Keratinocyte (primary cell): ENCODE measurements around the gene CACNA2D1. TPM values are rescaled to one million over a fixed set of nuclear protein-coding genes. Genes with fewer than 3 reads are reported as not detected.

ENCODE experiments used
- DNase-seq: peaks from one replicate; pipeline ENCODE4 v3.0.0-alpha.2; 2011; ENCODE audit warnings: low read depth, missing footprints, low spot score
- FAIRE-seq: peaks from 2 replicates; lab custom pipeline; 2011; peaks lifted over from hg19 to GRCh38; lab: Jason Lieb, UNC
- H2AFZ ChIP-seq: 2 replicates; pipeline ENCODE4 v1.6.0; 2012; ENCODE audit warnings: low read length, control low read depth, inconsistent platforms; ENCODE audit not compliant: control insufficient read depth
- H3K27ac ChIP-seq: 2 replicates; pipeline ENCODE4 v1.5.1; 2011; ENCODE audit warnings: low read length; ENCODE audit not compliant: control insufficient read depth, insufficient read depth
- H3K27me3 ChIP-seq: 3 replicates; pipeline ENCODE4 v1.6.0; 2011; ENCODE audit warnings: low read length; ENCODE audit not compliant: control insufficient read depth, insufficient read depth; ENCODE audit errors: extremely low read depth
- H3K36me3 ChIP-seq, 2 experiments: 2 replicates in 1 of 2; 3 replicates in 1 of 2; pipeline ENCODE4 v1.5.1; 2011; ENCODE audit warnings: low read length in 2 of 2, mild to moderate bottlenecking in 1 of 2; ENCODE audit not compliant: control insufficient read depth in 2 of 2, insufficient read depth in 2 of 2; ENCODE audit errors: extremely low read depth in 1 of 2
- H3K4me1 ChIP-seq: 3 replicates; pipeline ENCODE4 v1.5.1; 2011; ENCODE audit warnings: low read length; ENCODE audit not compliant: control insufficient read depth, insufficient read depth; ENCODE audit errors: extremely low read depth
- H3K4me2 ChIP-seq: 3 replicates; pipeline ENCODE4 v1.6.0; 2011; ENCODE audit warnings: low read depth, low read length; ENCODE audit not compliant: control insufficient read depth, insufficient read depth; ENCODE audit errors: extremely low read depth
- H3K4me3 ChIP-seq, 3 experiments: fragments of 200-600 bp in 1 of 3; sonication (generic) in 1 of 3; 2 replicates in 2 of 3; 3 replicates in 1 of 3; pipeline ENCODE4 v1.5.1; 2011 to 2016; ENCODE audit warnings: low read length in 3 of 3, mild to moderate bottlenecking in 3 of 3, control low read depth in 2 of 3, inconsistent platforms in 1 of 3, low read depth in 1 of 3, mixed read lengths in 1 of 3, mixed run types in 1 of 3, moderate library complexity in 1 of 3; ENCODE audit not compliant: control insufficient read depth in 2 of 3, insufficient read depth in 2 of 3; ENCODE audit errors: extremely low read depth in 1 of 3
- H3K79me2 ChIP-seq: 2 replicates; pipeline ENCODE4 v1.6.0; 2012; ENCODE audit warnings: low read length; ENCODE audit not compliant: control insufficient read depth, insufficient read depth
- H3K9ac ChIP-seq: 3 replicates; pipeline ENCODE4 v1.6.0; 2011; ENCODE audit warnings: low read length; ENCODE audit not compliant: control insufficient read depth, insufficient read depth; ENCODE audit errors: extremely low read depth
- H3K9me1 ChIP-seq: 3 replicates; pipeline ENCODE4 v1.6.0; 2011; ENCODE audit warnings: low read length; ENCODE audit not compliant: control insufficient read depth, insufficient read depth; ENCODE audit errors: extremely low read depth
- H3K9me3 ChIP-seq: 2 replicates; pipeline ENCODE4 v1.5.1; 2012; ENCODE audit warnings: low read depth, low read length; ENCODE audit not compliant: control insufficient read depth
- H4K20me1 ChIP-seq: 3 replicates; pipeline ENCODE4 v1.6.0; 2011; ENCODE audit warnings: low read length; ENCODE audit not compliant: control insufficient read depth, insufficient read depth; ENCODE audit errors: extremely low read depth
- CTCF ChIP-seq, 3 experiments: IDR thresholded peaks in 1 of 3; conservative IDR thresholded peaks in 1 of 3; optimal IDR thresholded peaks in 1 of 3; 2 replicates in 2 of 3; 3 replicates in 1 of 3; pipeline versions ENCODE3 to v1.5.1; 2011; ENCODE audit warnings: low read length in 3 of 3, mild to moderate bottlenecking in 3 of 3, moderate library complexity in 2 of 3, control low read depth in 1 of 3, inconsistent platforms in 1 of 3; ENCODE audit not compliant: insufficient read depth in 2 of 3; ENCODE audit errors: extremely low read depth in 1 of 3
- EZH2 ChIP-seq: IDR thresholded peaks from one replicate; pipeline ENCODE4 v1.6.1; 2012; ENCODE audit warnings: inconsistent platforms, mild to moderate bottlenecking, low read length, moderate library complexity
- dilution Hi-C: fragments of 300-500 bp; cut with MboI; formaldehyde crosslinking; loops from one replicate; pipeline ENCODE4 v1.7.0; 2020; ENCODE audit warnings: low sequenced_read_pairs; ENCODE audit not compliant: extremely low pct_ligation_motif_present
- polyA plus RNA-seq, 5 experiments: library from polyadenylated mRNA; depleted of rRNA in 3 of 5; stranded (reverse) in 3 of 5; stranded (forward) in 1 of 5; unstranded in 1 of 5; fragments of >200 nt; gene quantifications; 1 replicate in 1 of 5; 2 replicates in 3 of 5; 3 replicates in 1 of 5; pipeline versions ENCODE4 v1.2.1 to v1.2.3, GENCODE V29; 2011 to 2012; ENCODE audit warnings: missing spikeins in 2 of 5, low read depth in 1 of 5, low replicate concordance in 1 of 5

Gene CACNA2D1
- polyA plus RNA-seq, 1 donor (not counting 4 experiments of a cell fraction or from before 2014, with no cell fraction given) = 1.8 TPM

DNA sequence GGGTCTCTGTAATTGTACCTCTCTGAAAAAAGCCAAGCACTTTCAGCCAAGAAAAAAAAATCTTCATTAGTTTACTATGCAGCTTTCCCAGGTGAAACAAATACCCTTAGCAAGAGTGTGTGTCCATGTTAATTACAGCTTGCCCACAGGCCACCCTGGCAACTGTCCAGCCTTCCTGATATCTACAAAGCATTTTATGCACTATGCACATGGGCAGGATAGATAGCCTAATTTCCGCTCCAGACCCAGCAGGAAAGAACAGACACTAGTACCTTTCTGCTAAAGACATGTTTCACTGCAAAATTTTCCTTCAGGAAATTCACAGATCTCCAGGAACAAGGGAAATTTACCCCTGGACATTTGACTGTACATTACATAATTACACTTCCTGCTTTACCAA lies 24.4 kb downstream of the CACNA2D1 start:
- Histone ChIP-seq H3K9ac (no peak overlapping the region), H2AFZ (no peak overlapping the region), H3K4me1 (no peaks in the 10 kb centered on the region), H4K20me1 (no peaks in the 10 kb centered on the region), H3K36me3 (no peaks in the 10 kb centered on the region), H3K27ac (no peak overlapping the region), H3K27me3 (no peaks in the 10 kb centered on the region), H3K9me3 (no peaks in the 10 kb centered on the region), H3K4me3 (no peak overlapping the region), H3K9me1 (no peaks in the 10 kb centered on the region), H3K79me2 (no peaks in the 10 kb centered on the region), H3K4me2 (no peak overlapping the region)
- dilution Hi-C loops = no loop called here
- TF ChIP-seq CTCF (optimal IDR thresholded peaks at IDR 0.05 in 1 of 3, IDR thresholded peaks at IDR 0.05 in 1 of 3, conservative IDR thresholded peaks at IDR 0.05 in 1 of 3; ENCODE audit: extremely low read depth in 1 of 3, insufficient read depth in 2 of 3, low read length in 3 of 3) (no peak), EZH2 (no peak)
- FAIRE-seq (no peak), DNase-seq (no peak)

GRCh38 chr7:82417898-82418297 lies 25.7 kb downstream of the CACNA2D1 start:
- dilution Hi-C loops = no loop called here
- Histone ChIP-seq H3K9me3 (no peaks in the 10 kb centered on the region), H3K27ac (no peak overlapping the region), H3K36me3 (no peaks in the 10 kb centered on the region), H3K4me2 (no peak overlapping the region), H3K4me1 (no peaks in the 10 kb centered on the region), H2AFZ (no peak overlapping the region), H3K79me2 (no peaks in the 10 kb centered on the region), H3K9ac (no peak overlapping the region), H3K27me3 (no peaks in the 10 kb centered on the region), H4K20me1 (no peaks in the 10 kb centered on the region), H3K9me1 (no peaks in the 10 kb centered on the region), H3K4me3 (no peak overlapping the region)
- FAIRE-seq (no peak), DNase-seq (no peak)
- TF ChIP-seq EZH2 (no peak), CTCF (optimal IDR thresholded peaks at IDR 0.05 in 1 of 3, IDR thresholded peaks at IDR 0.05 in 1 of 3, conservative IDR thresholded peaks at IDR 0.05 in 1 of 3; ENCODE audit: extremely low read depth in 1 of 3, insufficient read depth in 2 of 3, low read length in 3 of 3) (no peak)
